Kidney glomerular epithelial cell (primary cell): Measurements from ENCODE around the gene MYEOV.

Experiments
- DNase-seq: peaks from one replicate; lab custom pipeline; 2025; lab: John Stamatoyannopoulos, UW

Gene MYEOV

DNA sequence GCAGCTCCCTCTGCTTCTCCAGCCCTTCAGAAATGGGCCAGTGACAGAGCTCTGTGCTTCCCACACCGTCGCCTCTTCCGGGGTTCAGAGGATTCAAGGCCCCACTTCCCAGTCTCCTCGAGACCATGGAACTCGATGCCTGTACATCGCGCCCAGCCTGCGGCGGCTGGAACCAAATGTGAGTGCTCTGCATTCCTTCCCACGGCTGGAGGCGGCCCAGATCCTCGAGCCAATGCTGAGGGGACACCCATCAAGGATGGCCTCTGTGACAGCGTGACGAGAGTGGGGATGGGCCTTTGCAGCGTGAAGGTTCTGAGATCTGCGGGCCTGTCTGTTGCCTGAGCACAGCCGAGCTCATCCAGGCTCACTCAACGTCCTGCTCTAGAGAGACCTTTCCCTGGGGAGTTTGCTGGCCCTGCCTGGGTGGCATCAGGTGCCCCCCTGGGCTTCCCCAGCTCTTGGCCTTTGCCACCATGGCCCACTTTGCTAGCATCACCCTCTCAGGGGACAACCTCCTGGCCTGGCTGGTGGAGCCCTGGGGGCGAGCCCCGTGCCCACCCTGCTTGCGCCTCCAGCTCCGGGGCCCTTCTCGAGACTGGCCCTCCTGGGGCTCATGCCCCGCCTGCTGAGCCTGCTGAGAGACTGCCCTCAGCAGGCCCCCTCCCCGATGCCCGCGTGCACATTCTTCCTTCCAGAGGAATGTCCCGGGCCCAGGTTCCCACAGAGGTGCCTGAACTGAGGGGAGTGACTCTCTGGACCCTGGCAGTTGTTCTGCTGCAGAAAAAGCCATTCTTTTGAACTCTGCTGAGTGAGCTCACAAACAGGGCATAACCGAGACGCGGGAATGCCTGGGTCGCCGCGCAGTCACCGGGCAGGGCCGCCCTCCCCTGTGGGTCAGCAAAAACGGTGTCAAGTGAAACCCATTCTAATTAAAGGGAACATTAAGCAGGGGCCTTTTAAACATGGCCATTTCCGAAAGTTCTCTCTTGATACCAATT lies 7.3 kb upstream of the MYEOV start:
- no peak for DNase-seq

DNA sequence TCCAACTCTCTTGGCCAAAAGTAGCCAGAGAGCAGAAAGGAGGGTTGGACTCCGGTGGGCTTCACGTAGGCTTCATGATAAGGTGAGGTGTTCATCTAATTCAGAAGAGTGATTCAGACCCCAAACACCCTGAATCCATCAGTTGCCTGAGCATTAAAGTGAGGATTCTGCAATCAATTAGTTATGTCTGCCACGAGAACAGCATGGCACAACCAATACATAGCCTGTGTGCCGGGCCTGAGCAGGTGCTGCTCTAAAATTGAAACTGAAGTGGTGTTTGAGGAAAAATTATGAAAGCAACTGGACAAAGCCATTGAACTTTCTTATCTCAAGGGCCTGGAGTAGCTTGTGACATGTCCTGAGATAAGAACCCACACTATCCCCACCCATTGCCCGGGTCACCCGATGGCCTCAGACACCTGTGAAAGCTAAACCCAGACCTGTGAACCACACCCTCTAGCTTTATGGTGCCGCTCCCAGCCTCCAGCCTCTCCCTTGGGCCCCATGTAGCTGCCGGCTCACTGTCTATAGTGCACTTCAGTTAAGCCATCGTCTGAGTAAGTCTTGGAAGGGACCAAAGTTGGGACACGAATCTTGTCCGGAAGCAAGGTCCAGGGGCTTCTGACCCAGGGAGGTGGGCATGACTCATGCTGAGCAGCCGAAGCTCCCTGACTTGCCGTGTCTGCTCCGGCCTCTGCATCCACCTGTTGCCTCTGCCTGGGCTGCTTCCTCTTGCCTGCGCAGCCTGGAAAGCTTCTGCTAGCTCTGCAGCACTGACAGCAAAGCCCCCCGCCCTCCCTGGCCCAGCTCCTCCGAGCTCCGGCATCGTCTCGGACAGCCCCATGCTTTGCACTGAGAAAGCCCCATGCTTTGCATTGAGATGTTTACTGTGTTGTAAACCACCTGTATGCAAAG lies 5.7 kb upstream of the MYEOV start:
- no peak for DNase-seq

DNA sequence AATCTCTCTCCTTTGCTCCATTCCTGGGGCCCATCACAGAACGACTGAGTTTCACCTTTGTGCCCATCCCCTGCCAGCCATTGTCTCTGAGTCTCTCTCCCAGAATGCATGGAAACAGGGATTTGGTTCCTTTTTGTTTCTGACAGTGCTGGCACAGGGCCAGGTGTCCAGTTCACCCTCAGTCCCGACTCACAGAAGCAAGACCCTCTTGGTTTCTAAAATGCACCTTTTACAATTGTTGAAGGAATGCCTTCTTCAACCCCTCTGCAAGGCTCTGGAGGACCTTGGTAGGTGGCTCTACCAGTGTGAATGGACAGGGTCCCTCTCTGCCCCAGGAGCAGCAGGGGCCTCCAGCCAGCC lies 5.1 kb upstream of the MYEOV start:
- no peak for DNase-seq

DNA sequence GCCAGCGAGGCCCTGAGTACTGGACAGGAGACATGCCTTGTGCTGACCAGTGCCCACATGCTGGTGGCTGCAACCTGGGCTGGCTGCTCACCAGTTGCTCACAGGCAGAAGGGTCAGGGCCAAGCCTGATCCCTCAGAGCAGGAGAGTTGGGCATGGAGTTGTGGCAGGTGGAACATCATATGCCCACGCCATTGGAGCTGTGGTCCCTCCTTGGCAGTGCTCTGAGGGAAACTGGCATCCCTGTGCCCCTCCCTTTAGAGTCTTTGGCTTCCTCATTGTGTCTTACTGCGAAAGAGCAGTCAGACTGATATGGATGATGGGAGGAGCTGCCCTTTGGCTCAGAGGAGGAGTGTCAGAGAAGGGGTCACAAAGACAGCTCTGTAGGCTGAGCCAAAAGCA lies 3.1 kb upstream of the MYEOV start:
- DNase-seq: no peak

DNA sequence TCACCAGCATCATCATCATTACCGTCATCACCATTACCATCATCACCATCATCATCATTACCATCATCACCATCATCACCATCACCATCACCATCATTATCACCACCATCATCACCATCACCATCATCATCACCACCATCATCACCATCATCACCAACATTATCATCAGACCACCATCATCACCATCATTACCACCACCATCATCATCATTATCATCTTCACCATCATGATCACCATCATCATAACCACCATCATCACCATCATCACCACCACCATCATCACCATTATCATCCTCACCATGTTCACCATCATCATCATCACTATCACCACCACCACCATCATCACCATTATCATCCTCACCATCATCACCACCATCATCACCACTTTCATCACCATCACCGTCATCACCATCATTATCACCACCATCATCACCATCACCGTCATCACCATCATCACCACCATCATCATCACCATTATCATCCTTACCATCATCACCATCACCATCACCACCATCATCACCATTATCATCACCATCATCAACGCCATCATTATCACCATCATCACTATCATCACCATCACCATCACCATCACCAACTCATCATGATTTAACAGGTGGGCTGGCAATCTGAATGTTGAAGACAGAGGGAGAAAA lies 2.4 kb upstream of the MYEOV start:
- DNase-seq: no peak

DNA sequence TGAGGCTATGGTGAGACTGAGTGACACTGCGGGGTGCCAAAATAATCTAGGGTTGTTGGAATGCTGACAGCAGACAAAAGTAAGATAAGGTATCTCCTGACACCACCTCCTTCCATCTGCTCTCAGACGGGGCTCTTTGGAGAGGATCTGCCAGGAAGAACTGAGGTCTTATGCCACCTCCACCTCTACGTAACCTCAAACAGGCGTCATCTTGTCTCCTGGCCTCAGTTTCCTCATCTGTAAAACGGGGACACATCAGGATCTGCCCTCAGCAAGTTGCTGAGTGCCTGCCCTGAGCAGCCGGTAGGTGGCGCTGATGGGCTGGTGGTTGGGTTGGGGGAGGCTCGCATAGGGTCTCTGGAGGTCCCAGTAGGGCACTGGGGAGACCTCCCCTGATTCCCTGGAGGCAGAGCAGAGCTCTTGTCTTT lies 1.7 kb upstream of the MYEOV start:
- no peak for DNase-seq

DNA sequence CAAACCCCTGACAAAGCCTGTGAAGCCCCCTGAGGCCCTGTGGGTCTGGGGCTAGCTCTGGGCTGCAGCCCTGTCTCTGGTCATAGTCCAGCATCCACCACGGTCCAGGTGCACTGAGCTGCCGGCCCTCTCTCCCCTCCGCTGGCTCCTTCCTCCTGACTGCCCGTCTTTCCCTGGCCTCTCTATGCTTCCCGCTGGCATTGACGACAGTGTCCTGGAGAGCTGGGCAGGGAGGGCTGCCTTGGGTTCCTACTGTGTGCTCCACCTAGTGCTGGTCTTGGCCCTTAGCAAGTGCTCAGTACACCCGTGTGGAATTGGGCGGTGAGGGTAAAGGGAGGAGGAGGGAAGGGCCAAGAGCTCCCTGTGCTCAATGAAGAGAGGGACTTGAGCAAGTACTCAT lies 868 bp upstream of the MYEOV start:
- DNase-seq: no peak

DNA sequence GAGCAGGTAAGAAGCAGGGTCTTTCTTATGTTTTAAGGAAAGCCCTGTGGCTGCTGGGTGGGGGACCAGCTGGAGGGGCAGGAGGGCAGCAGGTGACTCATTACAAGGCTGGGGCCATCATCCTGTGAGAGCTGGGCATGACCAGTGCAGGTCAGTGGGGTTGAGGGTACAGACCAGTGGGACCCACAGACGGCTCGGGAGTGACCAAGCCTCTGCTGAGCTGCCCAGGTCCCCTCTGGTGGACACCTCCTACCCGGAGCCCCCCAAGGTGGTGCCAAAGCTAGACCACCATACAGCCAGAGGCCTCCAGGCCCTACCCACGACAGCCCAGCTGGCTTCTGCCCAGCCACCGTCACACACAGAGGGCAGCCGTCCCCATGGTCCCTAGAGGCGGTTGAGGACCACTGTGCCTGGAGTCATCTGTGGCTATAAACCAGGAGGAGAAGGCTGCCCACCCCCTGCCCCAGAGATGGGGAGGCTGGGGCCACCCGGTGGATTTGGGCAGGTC lies 670 bp downstream of the MYEOV start:
- DNase-seq: no peak

DNA sequence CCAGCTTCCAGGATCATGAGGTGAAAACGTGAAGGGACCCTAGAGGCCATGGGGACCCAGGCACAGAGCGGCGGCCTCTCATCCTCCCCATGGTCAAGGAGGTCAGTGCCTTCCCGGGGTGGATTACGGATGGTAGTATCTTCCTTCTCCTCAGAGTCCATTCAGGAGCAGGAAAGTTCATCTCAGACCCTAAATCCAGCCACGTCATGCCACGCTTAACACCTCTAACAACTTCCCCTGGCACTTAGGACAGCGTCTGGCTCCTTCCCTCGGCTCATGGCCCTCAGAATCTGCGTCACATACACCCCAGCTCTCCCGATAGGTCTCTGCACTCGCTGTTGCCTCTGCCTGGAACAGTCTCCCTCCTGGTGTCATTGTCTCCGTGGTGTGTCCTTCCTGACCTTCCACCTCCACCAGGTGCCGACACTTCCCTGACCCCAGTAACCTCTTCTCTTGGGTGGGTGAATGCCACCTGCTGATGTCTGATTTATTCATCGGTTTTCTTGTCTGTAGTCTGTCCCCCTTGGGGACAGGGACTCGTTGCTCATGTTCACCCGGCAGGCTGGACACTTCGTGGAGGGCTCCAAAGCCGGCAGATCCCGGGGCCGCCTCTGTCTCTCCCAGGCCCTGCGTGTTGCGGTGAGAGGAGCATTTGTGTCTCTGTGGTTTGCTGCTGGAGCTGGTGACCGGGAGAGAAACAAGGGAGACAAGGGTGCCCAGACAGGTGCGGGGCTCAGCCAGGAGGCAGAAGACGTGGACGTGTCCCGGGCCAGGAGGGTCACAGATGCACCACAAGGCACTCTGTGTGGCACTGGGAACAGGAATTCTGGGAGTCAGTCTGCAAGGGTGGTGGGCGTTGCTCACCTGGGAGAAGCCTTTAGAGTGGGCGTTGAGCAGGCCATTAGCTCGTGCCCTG lies 1.4 kb downstream of the MYEOV start:
- DNase-seq: no peak

DNA sequence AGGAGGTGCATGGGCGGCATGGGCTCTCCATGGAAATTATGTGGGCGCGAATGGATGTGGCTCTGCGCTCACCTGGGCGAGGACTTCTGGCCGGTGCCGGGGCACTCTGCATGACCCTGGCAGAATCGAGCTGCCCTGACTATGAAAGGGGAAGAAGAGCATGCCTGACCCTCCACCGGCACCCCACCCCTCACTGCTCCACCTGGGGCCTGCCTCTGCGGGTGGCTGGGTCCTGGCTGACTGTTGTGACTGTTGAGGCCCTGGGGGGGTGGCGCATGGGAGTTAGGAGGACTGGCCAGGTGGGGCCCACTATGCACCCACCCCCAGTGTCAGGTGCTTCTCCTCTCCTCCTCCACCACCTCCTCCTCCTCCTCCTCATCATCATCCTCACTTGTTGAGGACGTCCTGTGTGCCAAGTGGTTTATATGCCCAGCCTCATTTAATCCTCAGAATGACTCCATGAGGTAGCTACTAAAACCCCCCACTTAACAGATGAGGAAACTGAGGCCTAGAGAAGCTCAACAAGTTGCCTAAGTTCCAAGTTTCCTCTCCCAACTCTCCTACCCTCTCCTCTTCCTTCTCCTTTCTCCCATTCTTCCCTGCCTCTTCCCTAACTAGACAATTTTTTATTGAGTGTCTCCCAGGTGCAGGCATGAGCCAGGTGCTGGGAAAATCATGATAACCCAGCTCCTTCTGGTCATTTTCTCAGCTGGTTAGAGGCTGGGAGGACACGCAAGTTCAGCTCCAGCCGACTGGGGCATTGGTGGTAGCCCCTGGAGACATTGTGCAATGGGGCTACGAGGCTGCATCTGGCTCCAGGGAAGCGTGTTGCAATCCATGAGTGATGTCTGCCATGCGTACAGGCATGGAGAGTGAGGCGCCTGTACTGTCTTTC lies 2.3 kb downstream of the MYEOV start:
- DNase-seq: no peak

DNA sequence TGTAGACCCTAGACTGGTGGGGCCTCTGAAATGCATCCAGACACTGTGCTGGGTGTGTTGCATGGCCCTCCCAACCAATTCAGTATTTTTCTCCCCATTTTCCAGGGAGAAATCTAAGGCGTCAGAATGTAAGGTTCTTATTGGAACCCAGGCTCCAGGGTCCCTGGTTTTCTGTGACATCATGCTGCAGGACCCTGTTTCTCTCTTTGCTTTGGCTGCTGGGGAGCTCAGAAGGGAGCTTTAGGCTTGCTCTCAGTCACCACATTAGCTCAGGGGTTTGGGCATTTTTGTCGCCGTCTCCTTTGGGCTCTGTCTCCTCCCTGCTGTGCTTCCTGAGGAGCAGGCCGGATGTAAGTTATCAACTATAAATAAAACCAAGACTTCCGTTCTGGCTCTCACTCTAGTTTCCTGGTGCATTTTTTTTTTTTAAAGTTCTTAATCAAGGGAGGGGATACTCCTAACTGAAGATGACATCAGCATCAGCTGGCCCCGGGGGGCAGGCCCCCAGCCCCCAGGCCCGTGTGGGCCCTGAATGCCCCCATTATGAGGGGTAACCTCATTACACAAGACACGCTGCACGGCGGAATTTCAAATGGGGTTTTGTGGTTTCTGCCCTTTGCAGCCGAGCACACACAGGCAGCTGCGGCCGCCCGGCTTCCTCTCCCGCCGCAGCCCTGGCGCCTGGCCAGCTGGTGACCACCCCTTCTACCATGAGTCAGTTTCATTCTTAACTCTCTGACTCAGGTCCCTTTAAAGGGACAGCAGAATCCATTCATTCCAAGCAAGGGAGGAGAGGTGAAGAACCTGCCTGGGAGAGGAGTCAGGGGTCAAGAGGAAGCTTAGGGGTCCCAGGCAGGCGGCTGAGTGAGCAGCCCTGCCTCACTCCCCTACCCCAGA lies 3.2 kb downstream of the MYEOV start:
- peak; percentile 98 for DNase-seq

DNA sequence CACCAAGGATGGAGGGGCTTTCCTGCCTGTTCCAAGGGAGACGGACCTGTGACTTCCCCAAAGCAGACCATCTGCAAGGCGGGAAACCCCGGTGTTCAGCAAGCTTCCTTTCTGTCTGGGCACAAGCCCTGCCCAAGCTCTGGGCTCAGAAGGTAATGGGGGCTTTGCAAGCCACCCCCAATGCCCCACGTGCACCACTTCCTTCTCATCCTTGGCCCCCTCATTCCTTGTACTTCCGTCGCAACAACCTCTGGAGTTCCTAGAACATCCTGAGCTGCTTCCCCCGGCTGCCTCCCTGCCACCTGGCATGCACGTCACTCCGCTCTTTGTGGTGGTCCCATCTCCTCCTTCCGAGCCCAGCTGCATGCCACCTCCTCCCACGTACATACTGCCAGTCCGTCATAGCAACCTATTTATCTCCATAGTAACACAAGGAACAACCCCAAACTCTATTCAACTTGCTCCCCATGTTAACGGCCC lies 3.9 kb downstream of the MYEOV start:
- DNase-seq: no peak

DNA sequence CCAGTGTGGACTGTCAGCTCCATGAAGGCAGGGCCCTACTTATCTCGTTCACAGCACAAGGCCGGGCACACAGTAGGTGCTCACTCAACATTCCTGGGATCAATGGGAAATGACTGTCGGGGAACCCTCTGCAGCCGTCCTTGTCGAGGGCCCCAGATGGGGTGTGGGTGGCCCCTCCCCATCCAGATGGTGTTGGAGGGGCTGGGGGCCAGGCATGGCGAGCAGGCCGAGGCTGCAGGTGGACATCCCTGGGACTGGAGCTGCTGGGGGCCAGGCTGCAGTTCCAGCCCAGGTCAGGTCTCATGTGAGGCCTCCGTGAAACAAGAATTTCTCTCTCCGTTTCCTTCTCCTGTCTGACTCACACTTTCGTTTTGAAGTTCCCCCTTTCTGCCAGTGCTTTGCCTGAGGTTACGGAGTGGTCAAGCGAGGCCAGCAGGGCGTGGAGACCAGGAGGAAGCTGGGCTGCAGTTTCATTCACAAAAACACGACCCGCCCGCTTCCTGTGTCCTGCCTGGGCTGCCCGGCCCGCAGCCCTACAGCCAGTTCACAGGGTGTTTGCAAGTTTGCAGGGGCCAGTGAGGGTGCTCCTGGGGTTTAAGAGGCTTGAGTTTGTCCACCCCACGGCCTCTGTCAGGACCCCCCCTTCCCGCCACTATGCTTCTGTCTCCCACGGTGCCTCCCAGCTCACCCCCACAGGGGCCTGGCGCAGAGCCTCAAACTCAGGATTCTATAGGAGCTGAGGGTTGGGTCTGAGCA lies 4.5 kb downstream of the MYEOV start:
- peak; percentile 90 for DNase-seq

DNA sequence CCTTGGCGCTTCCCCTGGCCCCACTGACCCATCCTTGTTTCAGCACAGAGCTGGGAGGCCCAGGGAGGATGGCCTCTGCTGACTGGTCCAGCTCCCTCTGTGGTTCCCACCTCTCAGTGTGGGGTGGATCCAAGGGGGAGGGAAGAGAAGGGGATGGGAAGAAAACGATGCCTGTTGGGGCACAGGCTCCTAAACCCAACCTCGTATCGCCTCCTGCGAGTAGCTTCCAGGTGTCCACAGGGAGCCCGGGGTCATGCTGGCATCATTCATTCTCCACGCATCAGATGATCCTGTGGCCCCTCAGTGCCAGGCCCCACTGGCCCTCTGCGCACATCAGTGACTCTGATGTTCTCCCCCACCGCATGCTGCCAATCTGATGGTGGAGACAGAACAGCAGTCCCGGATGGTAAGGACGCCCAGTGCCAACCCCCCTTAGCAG lies 5.1 kb downstream of the MYEOV start:
- no peak for DNase-seq

DNA sequence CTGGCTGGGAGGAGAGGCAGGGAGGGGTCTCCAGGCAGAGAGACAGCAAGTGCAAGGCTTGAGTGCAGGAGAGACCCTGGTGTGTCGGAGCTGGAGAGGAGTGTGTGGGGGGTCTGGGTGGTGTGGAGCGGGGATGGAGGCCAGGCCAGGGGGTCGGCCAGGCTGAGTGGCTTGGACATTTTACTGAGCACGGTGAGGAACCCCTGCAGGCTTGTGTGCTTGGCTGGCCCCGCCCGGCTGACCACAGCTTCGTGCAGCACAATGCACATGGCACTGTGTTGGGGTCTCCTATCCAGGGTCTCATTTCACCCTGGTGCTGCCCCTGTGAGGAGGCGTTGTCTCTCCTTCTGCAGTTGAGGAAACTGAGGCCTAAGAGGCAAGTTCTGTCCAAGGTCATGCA lies 5.6 kb downstream of the MYEOV start:
- no peak for DNase-seq

DNA sequence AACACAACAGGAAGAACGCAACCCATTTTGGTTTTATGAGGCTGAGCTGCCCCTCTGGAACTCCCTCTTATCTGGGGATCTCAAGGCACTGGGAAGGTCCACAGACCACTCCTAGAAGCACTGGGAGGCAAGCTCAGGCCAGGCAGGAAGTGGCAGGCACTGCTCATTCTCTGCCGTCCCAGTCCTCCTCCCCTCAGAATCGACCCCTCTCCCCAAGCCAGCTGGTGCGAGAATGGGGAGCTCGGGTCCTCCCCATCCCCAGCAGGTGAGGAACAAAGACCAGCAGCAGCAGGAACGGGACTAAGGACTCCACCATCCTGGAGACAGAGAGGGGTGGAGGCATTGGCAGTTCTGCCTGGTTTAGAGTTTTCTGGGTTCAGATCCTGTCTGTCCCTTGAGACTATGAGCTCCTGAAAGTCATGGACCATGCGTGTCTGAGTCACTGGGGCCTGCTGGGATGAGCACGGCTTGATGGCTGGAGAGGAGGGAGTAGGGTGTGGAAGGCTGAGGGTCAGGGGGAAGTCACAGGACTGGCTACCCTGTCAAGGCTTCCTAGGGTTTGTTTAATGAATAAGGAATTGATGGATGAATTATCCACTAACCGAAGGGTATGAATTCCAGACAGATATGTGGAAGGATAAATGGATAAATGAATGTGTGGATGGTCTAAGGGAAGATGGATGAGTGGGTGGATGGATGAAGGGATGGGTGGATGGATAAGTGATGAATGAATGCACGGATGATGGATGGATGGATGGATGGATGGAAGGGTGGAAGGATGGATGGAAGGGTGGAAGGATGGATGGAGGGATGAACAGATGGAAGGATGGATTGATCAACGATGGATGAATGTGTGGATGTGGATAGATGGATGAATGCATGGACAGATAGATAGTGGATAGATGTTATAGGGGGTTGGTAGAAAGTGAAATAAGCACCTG lies 6.4 kb downstream of the MYEOV start:
- DNase-seq: peak; percentile 17

DNA sequence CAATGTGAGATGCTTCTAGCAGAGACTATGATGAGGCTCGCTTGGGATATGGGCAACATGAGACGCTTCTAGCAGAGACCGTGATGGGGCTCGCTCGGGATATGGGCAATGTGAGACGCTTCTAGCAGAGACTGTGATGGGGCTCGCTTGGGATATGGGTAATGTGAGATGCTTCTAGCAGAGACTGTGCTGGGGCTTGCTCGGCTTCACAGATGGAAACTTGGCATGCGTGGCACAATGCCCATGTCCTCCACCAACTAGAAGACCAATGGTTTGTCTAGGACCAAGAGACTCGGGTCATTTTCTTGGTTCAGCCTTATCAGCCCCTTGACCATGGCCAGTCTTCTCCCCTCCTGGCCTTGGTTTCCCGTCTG lies 7.1 kb downstream of the MYEOV start:
- DNase-seq: no peak
